GM12874 (cell line): ENCODE data around the gene SLC17A9.
A peak's percentile ranks its signal among the peaks of the same experiment; 100 is the strongest.

Experiments
- TF ChIP-seq, protein P1 (sequence below): IDR thresholded peaks from 2 replicates; pipeline ENCODE4 v1.5.1; 2011; ENCODE audit warnings: low read depth, mild to moderate bottlenecking, control low read depth, low read length, moderate library complexity; ENCODE audit not compliant: insufficient read depth

The SLC17A9 gene, protein sequence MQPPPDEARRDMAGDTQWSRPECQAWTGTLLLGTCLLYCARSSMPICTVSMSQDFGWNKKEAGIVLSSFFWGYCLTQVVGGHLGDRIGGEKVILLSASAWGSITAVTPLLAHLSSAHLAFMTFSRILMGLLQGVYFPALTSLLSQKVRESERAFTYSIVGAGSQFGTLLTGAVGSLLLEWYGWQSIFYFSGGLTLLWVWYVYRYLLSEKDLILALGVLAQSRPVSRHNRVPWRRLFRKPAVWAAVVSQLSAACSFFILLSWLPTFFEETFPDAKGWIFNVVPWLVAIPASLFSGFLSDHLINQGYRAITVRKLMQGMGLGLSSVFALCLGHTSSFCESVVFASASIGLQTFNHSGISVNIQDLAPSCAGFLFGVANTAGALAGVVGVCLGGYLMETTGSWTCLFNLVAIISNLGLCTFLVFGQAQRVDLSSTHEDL

DNA sequence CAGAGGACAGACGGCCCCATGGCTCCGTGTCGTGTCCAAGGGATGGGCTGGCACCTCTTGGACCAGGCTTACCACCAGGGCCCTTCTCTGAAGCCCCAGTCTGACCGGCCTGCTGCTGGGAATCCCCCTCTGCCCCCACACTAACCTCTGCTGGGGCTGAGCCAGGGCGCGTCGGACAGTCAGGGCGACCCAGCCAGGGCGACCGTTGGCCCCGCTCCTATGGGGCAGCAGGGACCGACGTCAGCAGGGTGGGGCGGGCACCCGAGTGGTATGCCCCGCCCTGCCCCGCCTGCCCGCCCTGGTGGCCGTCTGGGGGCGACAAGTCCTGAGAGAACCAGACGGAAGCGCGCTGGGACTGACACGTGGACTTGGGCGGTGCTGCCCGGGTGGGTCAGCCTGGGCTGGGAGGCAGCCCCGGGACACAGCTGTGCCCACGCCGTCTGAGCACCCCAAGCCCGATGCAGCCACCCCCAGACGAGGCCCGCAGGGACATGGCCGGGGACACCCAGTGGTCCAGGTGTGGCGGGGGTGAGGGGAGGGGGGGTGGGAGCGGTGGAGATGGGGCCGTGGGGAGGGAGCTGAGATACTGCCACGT, at the start of gene SLC17A9:
Gene SLC17A9 (plus strand): TSS at position 337 of the 595 bp plus-strand sequence. CDS start 122 bp downstream, at position 459.
- TF ChIP-seq, protein P1, sequence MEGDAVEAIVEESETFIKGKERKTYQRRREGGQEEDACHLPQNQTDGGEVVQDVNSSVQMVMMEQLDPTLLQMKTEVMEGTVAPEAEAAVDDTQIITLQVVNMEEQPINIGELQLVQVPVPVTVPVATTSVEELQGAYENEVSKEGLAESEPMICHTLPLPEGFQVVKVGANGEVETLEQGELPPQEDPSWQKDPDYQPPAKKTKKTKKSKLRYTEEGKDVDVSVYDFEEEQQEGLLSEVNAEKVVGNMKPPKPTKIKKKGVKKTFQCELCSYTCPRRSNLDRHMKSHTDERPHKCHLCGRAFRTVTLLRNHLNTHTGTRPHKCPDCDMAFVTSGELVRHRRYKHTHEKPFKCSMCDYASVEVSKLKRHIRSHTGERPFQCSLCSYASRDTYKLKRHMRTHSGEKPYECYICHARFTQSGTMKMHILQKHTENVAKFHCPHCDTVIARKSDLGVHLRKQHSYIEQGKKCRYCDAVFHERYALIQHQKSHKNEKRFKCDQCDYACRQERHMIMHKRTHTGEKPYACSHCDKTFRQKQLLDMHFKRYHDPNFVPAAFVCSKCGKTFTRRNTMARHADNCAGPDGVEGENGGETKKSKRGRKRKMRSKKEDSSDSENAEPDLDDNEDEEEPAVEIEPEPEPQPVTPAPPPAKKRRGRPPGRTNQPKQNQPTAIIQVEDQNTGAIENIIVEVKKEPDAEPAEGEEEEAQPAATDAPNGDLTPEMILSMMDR: peak; percentile 24; the same call in 1 of the 2 replicates

DNA sequence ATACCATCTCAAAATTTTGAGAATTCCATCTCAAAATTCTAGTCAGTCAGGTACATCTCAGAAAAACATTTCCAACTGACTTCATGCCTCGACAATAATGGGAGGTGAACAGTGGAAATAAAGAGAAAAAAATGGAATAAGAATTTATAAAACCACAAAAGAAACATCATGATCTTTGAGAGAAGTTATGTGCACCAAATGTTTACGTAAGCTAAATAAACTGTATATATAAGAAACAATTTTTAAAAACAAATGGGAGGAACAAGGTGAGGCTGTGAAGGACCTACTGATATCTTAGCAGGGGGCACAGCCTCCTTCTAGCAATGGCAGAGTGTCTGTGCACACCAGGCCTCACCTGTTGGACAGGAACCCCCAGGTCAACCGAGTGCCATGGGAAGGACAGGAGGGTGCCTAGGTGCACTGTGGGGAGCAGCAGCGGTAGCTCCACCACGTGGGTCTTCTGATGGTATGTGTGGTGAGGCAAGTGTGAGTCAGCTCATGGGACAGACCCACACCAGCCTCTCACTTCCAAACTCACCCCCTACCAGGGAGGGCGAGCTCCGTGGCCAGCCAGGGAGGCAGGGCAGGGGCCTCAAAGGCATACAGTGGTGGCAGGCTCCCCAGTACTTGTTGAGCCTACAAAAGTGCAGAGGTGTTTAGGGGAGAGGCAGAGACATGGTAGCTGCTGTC, 49.4 kb upstream of the SLC17A9 start:
- TF ChIP-seq, protein P1: no peak

DNA sequence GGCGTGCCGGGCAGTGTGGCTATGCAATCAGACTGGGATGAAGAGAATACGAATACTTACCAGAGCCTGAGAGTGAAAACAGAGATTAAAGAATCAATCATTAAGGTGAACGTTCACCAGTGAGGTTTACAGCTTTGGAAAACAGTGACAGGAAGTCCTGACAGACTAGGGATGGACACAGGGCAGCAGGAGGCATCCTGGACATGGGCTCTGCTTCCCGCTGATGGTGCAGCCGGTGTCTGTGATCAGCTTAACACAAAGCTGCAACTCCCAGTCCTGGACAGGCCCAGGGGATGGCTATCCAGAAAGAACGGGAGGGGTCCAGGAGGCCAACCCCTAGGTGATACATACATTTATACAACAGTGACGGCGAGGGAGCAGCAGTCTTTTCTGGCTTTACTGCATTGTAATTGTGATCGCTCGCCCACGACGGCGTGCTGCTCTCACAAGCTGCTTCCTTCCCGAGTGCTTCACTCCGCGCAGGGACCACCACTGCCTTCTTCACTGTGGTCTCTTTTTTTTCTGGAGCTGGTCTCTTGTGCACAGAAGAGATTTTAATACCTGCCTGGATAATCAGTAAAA, 46.9 kb upstream of the SLC17A9 start:
- TF ChIP-seq, protein P1: no peak

DNA sequence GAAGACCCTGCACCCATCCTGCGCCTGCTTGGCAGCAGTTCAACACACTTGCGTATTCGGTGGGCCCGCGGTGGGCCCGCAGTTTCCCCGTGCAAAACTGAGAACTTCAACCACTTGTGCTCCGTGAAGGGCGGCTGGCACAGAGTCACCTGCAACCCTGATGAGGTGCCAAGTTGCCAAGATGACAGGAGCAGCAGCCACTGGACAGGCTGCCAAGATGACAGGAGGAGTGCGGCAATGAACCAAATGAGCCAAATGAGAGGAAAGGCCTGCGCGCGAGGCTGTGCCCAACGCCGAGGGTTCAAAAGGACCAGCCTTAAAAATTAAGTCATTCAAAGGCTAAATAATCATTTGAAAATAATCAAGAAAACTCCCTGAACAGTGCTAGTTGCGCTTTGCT, 46.3 kb upstream of the SLC17A9 start:
- TF ChIP-seq, protein P1: no peak

DNA sequence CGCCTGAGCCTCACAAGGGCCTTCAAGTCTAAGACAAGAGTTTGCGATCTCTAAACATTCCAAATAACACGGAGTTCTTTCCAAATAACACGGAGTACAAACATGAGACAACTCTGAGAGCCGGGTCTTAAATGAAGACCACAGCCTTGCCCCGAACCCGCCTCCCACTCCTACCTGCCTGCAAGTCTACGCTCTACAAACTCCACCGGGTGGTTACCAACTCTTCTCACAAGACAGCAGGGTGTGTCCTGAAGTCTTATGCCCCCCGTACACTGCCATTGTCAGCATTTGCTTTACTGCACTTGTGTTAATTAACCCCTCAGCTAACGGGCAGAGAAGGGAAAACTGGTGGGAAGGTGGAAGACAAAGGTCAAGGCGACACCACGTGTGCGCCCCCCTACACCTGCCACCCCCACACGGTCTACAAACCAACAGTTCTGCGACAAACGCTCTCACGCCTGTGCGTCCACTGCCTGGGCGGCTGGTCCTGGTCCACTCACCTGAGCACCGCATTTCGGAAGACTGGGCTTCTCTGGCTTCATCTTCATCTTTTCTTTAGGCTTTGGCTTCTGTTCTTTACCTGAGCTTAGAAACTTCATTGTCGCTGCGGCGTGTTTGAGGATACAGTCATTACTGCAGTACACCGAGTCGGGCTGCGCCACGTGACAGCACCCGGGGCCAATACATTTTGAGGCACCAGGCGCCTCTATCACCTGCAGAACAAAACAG, 45.7 kb upstream of the SLC17A9 start:
- TF ChIP-seq, protein P1: no peak

DNA sequence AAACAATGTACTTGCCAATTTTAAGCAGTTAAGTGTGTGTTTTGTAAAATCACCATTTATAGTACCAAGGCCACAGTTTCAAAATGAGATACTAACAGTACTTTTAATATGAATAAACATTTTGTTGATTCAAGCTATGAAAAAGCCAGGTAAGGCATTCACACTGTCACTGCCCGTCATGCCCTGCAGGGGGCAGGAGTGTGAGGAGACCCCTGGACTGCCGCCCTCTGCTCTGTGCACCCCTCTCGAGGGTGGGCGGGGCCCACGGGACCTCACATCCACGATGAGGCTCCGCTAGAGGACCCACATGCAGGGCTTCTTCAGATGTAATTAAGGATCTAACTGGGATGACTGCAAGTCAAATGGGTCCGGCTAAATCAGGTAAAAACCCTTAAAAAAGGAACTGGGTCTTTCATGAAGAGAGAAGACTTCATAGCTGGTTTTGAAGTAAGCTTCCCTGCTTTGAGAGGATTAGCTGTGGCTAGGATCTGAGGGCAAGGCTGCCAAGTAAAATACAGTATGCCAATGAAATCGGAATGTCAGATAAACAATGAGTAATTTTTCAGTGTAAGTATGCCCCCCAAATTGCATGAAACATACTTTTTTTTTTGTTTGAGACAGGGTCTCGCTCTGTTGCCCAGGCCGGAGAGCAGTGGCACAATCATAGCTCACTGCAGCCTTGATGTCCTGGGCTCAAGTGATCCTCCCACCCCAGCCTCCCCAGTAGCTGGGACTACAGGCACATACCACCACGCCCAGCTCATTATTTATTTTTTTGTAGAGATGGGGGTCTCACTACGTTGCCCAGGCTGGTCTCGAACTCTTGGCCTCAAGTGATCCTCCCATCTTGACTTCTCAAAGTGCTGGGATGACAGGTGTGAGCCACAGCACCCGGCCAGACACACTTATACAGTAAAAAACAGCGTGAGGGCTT, 44.9 kb upstream of the SLC17A9 start:
- TF ChIP-seq, protein P1: peak; percentile 73
